ENCODE data around the gene LRP6.

GRCh38 chr12:12081836-12082497 is 184.9 kb downstream of the LRP6 start:
- TF ChIP-seq SP1 (IDR thresholded peaks at IDR 0.05): peak; percentile 43
- peak; percentile 36 for TF ChIP-seq CTCF (IDR thresholded peaks at IDR 0.05; ENCODE audit: low read depth, low read length, missing input control)
- TF ChIP-seq MAX (IDR thresholded peaks at IDR 0.05): peak; percentile 23
- TF ChIP-seq ATF3 (IDR thresholded peaks at IDR 0.05): no peak
